ENCODE data around the gene STAT1. TPM values are rescaled to one million over a fixed set of nuclear protein-coding genes. Genes with fewer than 3 reads are reported as not detected.

Gene STAT1
- total RNA-seq, 1 donor from 2014 or later = 13.0 TPM

DNA sequence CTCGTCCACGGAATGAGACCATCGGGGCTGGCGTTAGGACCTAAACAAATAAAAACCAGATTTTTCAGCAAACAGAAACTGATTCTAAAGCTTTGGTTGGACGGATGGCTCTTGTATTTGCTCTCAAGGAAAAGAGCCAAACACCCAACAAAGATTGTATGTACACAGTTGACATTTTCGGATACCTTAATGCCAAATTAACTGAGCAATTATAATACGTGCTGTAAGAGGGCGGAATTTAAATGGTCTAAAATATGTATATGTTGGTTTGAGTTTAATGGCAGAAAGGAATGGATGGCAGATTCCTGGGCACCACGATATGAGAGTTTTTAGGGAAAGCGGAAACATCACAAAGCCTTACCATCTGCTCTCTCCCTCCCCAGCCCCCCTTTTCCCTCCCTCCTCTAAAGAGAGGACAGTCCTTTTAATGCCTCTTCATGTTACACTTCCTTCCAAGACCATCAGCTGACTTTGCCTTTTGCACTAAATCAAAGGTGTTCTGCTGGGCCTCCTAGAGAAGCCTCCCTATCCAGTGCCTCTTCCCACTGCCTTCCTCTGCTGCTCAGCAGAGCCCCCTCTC, 33.3 kb downstream of the STAT1 start:
- intact Hi-C loops (cut with DNase I) = no loop called here
- Histone ChIP-seq H3K4me3 (no peak overlapping the region), H3K27me3 (no peaks in the 10 kb centered on the region), H3K4me1 (peaks cover 0 to 9% of the 10 kb centered on the region in 2 donors), H3K27ac (peak overlapping the region in 1 of 2 donors; percentile 23), H3K9me3 (no peaks in the 10 kb centered on the region), H3K36me3 (peaks cover 77 to 95% of the 10 kb centered on the region in 2 donors)
- TF ChIP-seq, protein P1, sequence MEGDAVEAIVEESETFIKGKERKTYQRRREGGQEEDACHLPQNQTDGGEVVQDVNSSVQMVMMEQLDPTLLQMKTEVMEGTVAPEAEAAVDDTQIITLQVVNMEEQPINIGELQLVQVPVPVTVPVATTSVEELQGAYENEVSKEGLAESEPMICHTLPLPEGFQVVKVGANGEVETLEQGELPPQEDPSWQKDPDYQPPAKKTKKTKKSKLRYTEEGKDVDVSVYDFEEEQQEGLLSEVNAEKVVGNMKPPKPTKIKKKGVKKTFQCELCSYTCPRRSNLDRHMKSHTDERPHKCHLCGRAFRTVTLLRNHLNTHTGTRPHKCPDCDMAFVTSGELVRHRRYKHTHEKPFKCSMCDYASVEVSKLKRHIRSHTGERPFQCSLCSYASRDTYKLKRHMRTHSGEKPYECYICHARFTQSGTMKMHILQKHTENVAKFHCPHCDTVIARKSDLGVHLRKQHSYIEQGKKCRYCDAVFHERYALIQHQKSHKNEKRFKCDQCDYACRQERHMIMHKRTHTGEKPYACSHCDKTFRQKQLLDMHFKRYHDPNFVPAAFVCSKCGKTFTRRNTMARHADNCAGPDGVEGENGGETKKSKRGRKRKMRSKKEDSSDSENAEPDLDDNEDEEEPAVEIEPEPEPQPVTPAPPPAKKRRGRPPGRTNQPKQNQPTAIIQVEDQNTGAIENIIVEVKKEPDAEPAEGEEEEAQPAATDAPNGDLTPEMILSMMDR (IDR thresholded peaks at IDR 0.05) = no peak
- DNase-seq (ENCODE audit: low spot score in 2 of 2) = no peak

DNA sequence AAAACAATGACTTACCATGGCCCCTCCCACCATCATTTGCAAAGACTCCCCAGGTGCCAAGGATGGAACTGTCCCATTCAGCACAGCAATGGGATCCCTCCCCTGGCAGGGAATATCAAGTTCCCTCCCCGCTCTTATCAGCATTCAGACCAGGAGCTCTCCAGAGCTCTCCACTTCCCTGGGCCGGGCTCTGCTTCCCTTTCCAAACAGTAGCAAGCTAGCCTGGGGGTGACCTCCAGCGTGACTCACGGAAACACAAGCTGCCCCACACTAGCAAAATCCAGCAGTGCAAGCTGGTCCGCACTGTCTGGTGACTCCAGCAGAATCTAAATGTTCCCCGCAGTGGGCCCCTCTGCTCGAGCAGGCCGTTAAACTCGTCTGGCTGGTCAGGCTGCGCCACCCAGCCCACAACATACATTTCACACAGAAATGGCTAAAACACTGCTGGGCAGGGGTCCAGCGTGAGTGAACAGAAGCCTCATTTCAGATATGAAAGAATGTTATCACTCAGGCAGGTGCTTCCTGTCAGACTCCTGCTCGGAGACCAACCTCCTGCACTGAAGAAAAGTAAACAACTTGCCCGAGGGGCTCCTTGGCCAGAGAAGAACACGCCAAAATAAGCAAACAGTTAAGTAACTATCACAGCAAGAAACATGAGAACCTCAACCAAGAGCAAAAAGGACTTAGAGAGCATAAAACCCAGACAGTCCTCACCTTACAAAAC, 33.9 kb downstream of the STAT1 start:
- Histone ChIP-seq H3K4me1 (peaks cover 0 to 9% of the 10 kb centered on the region in 2 donors), H3K27ac (peak overlapping the region in 1 of 2 donors; percentile 23), H3K4me3 (peak overlapping the region in 1 of 2 donors; percentile 9), H3K27me3 (no peaks in the 10 kb centered on the region), H3K9me3 (no peaks in the 10 kb centered on the region), H3K36me3 (peaks cover 73 to 93% of the 10 kb centered on the region in 2 donors)
- intact Hi-C loops (cut with DNase I) = no loop called here
- no peak for DNase-seq (ENCODE audit: low spot score in 2 of 2)
- TF ChIP-seq, protein P1 (IDR thresholded peaks at IDR 0.05) = no peak

DNA sequence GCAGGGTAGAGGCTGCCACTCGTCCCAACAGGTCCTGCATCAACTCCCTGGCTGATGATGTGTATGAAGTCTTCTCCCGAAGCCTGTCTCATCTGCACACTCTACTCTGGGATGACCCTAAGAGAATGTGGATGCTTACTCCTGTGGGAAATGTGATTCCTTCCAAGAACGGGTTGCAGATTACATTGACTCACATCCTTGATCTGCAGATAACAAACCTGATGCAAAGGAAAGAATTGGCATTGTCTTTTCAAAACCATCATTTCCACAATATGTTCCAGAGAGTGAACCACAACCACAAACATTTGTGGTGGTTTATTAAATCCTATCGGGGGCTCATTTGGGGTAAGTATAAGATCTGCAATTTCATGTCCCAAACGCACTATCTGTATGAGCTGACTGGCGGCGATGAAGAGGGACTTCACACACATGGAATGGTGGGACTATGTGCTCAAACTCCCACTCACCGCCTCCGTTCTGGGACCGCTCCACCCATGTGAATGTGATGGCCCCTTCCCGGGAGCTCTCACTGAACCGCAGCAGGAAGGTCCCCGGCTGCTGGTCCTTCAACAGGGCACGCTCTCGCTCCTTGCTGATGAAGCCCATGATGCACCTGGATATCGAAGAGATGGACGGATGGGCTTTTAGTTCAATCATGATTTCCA, 35.5 kb downstream of the STAT1 start:
- peaks cover 0 to 16% of the 10 kb centered on the region in 2 donors for H3K4me1 ChIP-seq
- peaks cover 69 to 92% of the 10 kb centered on the region in 2 donors for H3K36me3 ChIP-seq
- TF ChIP-seq, protein P1 (IDR thresholded peaks at IDR 0.05) = no peak
- no peak overlapping the region for H3K4me3 ChIP-seq
- H3K27ac ChIP-seq = no peak overlapping the region
- intact Hi-C loops (cut with DNase I) = no loop called here
- no peak for DNase-seq (ENCODE audit: low spot score in 2 of 2)
- no peaks in the 10 kb centered on the region for H3K27me3 ChIP-seq
- H3K9me3 ChIP-seq = no peaks in the 10 kb centered on the region

DNA sequence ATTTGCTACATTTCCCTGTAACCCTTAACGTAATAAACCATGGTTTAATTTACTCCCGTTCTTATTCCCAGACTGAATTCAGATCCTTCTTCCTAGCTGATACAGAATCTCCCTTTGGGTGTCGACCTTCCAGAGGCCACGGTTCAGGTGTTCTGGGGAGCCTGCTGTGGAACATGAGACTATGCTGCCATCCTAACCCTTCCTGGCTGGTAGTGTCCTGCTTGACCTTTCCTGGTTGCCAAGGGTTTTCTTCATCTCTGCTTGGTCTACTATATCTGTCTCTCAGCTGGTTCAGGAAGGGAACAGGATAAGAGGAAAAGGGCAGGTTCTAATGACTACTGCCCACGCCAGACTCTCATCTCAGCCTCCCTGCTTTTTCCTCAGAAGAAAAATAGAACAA, 36.5 kb downstream of the STAT1 start:
- peaks cover 0 to 16% of the 10 kb centered on the region in 2 donors for H3K4me1 ChIP-seq
- peaks cover 59 to 90% of the 10 kb centered on the region in 2 donors for H3K36me3 ChIP-seq
- H3K9me3 ChIP-seq = no peaks in the 10 kb centered on the region
- intact Hi-C loops (cut with DNase I) = no loop called here
- no peak for DNase-seq (ENCODE audit: low spot score in 2 of 2)
- H3K4me3 ChIP-seq = no peak overlapping the region
- H3K27ac ChIP-seq = no peak overlapping the region
- H3K27me3 ChIP-seq = no peaks in the 10 kb centered on the region
- TF ChIP-seq, protein P1 (IDR thresholded peaks at IDR 0.05) = no peak

DNA sequence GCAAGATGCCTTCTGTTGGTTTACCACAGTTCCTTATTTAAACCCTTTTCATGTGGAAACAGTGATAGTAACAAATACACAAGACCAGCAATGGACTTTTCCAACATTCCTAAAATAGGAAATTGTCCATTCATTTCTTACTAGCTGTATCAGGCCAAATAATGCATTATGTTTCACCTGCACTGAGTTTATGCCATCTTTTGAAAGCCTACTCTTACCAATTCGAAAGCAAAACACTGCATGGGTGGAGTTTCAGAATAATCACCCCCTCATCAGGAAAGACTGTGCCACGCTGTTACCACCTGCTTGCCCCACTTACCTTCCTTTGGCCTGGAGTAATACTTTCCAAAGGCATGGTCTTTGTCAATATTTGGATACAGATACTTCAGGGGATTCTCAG, 37.5 kb downstream of the STAT1 start:
- peaks cover 0 to 20% of the 10 kb centered on the region in 2 donors for H3K4me1 ChIP-seq
- TF ChIP-seq, protein P1 (IDR thresholded peaks at IDR 0.05) = no peak
- peaks cover 58 to 89% of the 10 kb centered on the region in 2 donors for H3K36me3 ChIP-seq
- no peak for DNase-seq (ENCODE audit: low spot score in 2 of 2)
- H3K27ac ChIP-seq = no peak overlapping the region
- H3K27me3 ChIP-seq = no peaks in the 10 kb centered on the region
- no peaks in the 10 kb centered on the region for H3K9me3 ChIP-seq
- intact Hi-C loops (cut with DNase I) = no loop called here
- no peak overlapping the region for H3K4me3 ChIP-seq

Data from ascending aorta (tissue), 2 donors.